Naive thymus-derived CD4-positive, alpha-beta T cell (primary cell): ENCODE results near the gene ARHGAP8. TPM values are rescaled to one million over a fixed set of nuclear protein-coding genes. Genes with fewer than 3 reads are reported as not detected.
"Not testable (repeated sequence)": the region's sequence is repeated elsewhere in the genome, so short reads cannot be mapped to it uniquely, and the experiment has no call there.

Source experiments
- ATAC-seq: fragments of 150-1000 bp; cut with Tn5 transposase; 2 replicates; pipeline ENCODE4 v1.10.0; 2021; ENCODE audit warnings: mild to moderate bottlenecking, moderate library complexity
- CTCF ChIA-PET: fragments of 350-600 bp; sonication (Branson Sonifier 250); formaldehyde crosslinking; loops from one replicate; lab custom pipeline; 2021; ENCODE audit warnings: antibody characterized with exemption; lab: Charles Lee
- POLR2A ChIA-PET: fragments of 350-600 bp; sonication (Branson Sonifier 250); formaldehyde crosslinking; loops from one replicate; lab custom pipeline; 2021; ENCODE audit warnings: antibody characterized with exemption, inconsistent platforms; lab: Charles Lee
- DNase-seq, 9 donors: peaks; one replicate each; pipeline versions ENCODE4 v3.0.0 to v3.0.0-alpha.2; 2020 to 2022; ENCODE audit warnings: mixed read lengths in 1 of 9
- H3K27ac ChIP-seq: one replicate; pipeline ENCODE4 v1.7.0; 2013; ENCODE audit warnings: mild to moderate bottlenecking, low read depth, low read length, moderate library complexity
- H3K27me3 ChIP-seq, 2 donors: one replicate each; pipeline ENCODE4 v1.7.0; 2013; ENCODE audit warnings: low read length in 2 of 2, mild to moderate bottlenecking in 2 of 2, moderate library complexity in 2 of 2; ENCODE audit not compliant: control insufficient read depth in 2 of 2, insufficient read depth in 2 of 2
- H3K36me3 ChIP-seq, 3 experiments: 1 replicate in 2 of 3; 2 replicates in 1 of 3; pipeline ENCODE4 v1.7.0; 2013; ENCODE audit warnings: low read length in 3 of 3, mild to moderate bottlenecking in 3 of 3, moderate library complexity in 1 of 3; ENCODE audit not compliant: insufficient read depth in 3 of 3, control insufficient read depth in 2 of 3
- H3K4me1 ChIP-seq, 2 donors: one replicate each; pipeline ENCODE4 v1.7.0; 2013; ENCODE audit warnings: low read length in 2 of 2, mild to moderate bottlenecking in 2 of 2, moderate library complexity in 1 of 2; ENCODE audit not compliant: control insufficient read depth in 2 of 2, insufficient read depth in 2 of 2
- H3K4me3 ChIP-seq: 2 replicates; pipeline ENCODE4 v1.7.0; 2013; ENCODE audit warnings: mild to moderate bottlenecking, low read length
- H3K9me3 ChIP-seq, 3 experiments: 1 replicate in 2 of 3; 2 replicates in 1 of 3; pipeline ENCODE4 v1.7.0; 2013; ENCODE audit warnings: low read length in 3 of 3; ENCODE audit not compliant: control insufficient read depth in 2 of 3
- H3K27ac Mint-ChIP-seq, 9 donors: one replicate each; pipeline ENCODE4 v1.8.0; 2020 to 2022; ENCODE audit warnings: mixed read lengths in 9 of 9, mild to moderate bottlenecking in 8 of 9, moderate library complexity in 5 of 9, inconsistent platforms in 2 of 9
- H3K27me3 Mint-ChIP-seq, 5 donors: one replicate each; pipeline ENCODE4 v1.8.0; 2021 to 2022; ENCODE audit warnings: mixed read lengths in 5 of 5, mild to moderate bottlenecking in 1 of 5
- H3K36me3 Mint-ChIP-seq, 5 donors: one replicate each; pipeline ENCODE4 v1.8.0; 2020 to 2022; ENCODE audit warnings: mixed read lengths in 5 of 5, mild to moderate bottlenecking in 3 of 5, inconsistent platforms in 1 of 5
- H3K4me1 Mint-ChIP-seq, 7 donors: one replicate each; pipeline ENCODE4 v1.8.0; 2020 to 2022; ENCODE audit warnings: mixed read lengths in 7 of 7, mild to moderate bottlenecking in 3 of 7, inconsistent platforms in 1 of 7
- H3K4me3 Mint-ChIP-seq, 10 donors: one replicate each; pipeline ENCODE4 v1.8.0; 2020 to 2022; ENCODE audit warnings: mild to moderate bottlenecking in 10 of 10, mixed read lengths in 10 of 10, moderate library complexity in 6 of 10, inconsistent platforms in 2 of 10
- H3K9me3 Mint-ChIP-seq, 11 donors: one replicate each; pipeline ENCODE4 v1.8.0; 2020 to 2022; ENCODE audit warnings: mixed read lengths in 11 of 11, mild to moderate bottlenecking in 4 of 11, inconsistent platforms in 1 of 11, moderate library complexity in 1 of 11
- intact Hi-C, 2 donors: fragments of 100-400 bp; cut with micrococcal nuclease; formaldehyde crosslinking; loops; one replicate each; pipeline ENCODE4 v1.15.1; 2023
- polyA plus RNA-seq, 2 donors: library from polyadenylated mRNA; unstranded; fragments of 300-500 nt; fragmentation: Illumina TruSeq; gene quantifications; one replicate each; pipeline ENCODE4 v1.2.3, GENCODE V29; 2021
- total RNA-seq, 6 experiments: library from RNA in 5 of 6; stranded (reverse) in 5 of 6; gene quantifications; 1 replicate in 5 of 6; 2 replicates in 1 of 6; pipeline ENCODE4 v1.2.3 and lab custom pipeline; 2021 to 2026

The ARHGAP8 gene
- total and polyA plus RNA-seq, 7 experiments from 2014 or later, result 0.82 to 2.3 (median 1.5) TPM; not detected in 4

DNA sequence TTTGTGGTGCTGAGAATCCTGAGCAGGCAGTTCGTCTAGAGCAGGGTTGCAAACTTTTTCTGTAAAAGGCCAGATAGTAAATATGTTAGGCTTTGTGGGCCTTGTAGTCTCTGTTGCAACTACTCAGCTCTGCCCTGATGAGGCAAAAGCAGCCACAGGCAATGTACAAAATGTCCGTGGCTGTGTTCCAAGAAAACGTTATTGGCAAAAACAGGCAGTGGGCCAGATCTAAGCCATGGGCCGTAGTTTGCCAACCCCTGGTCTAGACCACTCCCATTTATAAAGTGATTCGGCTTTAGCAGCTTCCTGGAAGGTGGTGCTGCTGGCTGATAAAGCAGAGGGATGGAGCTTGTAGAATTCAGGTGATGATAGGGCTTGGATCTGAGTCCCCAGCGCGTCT, 106.4 kb downstream of the ARHGAP8 start:
- H3K27ac Mint-ChIP-seq, H3K4me3 ChIP-seq, H3K36me3 ChIP-seq, H3K27me3 Mint-ChIP-seq, H3K9me3 ChIP-seq, ATAC-seq, H3K4me1 Mint-ChIP-seq, POLR2A ChIA-PET, DNase-seq, H3K27me3 ChIP-seq, H3K4me3 Mint-ChIP-seq, H3K9me3 Mint-ChIP-seq, intact Hi-C loops, CTCF ChIA-PET, H3K4me1 ChIP-seq, H3K36me3 Mint-ChIP-seq, H3K27ac ChIP-seq: not testable (repeated sequence)

DNA sequence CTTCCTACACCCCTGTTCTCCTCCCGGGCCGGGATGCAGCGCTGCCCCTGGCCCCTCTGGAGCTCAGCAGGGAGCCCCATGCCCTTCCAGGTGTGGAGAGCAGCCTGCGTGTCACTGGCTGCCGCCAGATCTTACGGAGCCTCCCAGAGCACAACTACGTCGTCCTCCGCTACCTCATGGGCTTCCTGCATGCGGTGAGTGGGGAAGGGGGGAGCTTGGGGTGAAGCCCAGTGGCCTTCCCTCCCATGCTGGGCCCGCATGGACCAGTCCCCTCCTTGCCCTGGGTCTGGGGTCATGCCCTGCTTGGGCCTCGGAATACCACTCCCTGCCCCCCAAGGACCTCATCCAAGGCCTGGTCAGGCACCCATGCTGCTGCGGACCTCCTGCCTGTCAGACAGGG, 107.3 kb downstream of the ARHGAP8 start:
- Histone ChIP-seq H3K27me3 (no peaks in the 10 kb centered on the region), H3K27ac (no peak overlapping the region), H3K4me1 (no peaks in the 10 kb centered on the region), H3K9me3 (no peaks in the 10 kb centered on the region), H3K36me3 (no peaks in the 10 kb centered on the region), H3K4me3 (no peak overlapping the region)
- ChIA-PET CTCF (no interaction called here), POLR2A (no interaction called here)
- DNase-seq, result no peak
- H3K27me3 Mint-ChIP-seq, result peaks cover 0 to 6% (median 0%) of the 10 kb centered on the region in 5 donors
- no peaks in the 10 kb centered on the region for H3K36me3 Mint-ChIP-seq
- intact Hi-C loops, result no loop called here
- ATAC-seq, result no peak
- no peak overlapping the region for H3K27ac Mint-ChIP-seq
- H3K4me1 Mint-ChIP-seq, result no peaks in the 10 kb centered on the region
- no peak overlapping the region for H3K4me3 Mint-ChIP-seq
- peaks cover 0 to 1% (median 0%) of the 10 kb centered on the region in 11 donors for H3K9me3 Mint-ChIP-seq

DNA sequence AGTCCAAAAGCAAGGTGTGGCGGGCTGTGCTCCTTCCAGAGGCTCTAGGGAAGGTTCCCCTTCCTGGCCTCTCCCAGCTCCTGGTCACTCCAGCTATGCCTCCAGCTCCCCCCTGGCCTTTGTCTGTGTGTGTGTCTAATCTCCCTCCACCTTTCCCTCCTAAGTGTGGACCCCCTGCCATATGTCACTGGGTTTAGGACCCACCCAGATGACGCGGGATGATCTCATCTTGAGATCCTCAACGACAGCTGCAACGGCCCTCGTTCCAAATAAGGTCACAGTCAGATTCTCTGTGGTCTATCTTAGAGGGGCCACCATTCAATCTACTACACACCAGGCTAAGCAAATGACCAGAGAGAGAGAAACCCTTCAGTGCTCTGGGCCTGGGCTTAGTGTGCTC, 107.9 kb downstream of the ARHGAP8 start:
- DNase-seq (no peak), ATAC-seq (no peak)
- Mint-ChIP-seq H3K27me3 (peaks cover 0 to 6% (median 0%) of the 10 kb centered on the region in 5 donors), H3K27ac (no peak overlapping the region), H3K9me3 (peaks cover 0 to 1% (median 0%) of the 10 kb centered on the region in 11 donors), H3K4me3 (no peak overlapping the region), H3K4me1 (peaks cover 0 to 3% (median 0%) of the 10 kb centered on the region in 7 donors), H3K36me3 (no peaks in the 10 kb centered on the region)
- intact Hi-C loops, result no loop called here
- Histone ChIP-seq H3K27me3 (no peaks in the 10 kb centered on the region), H3K9me3 (no peaks in the 10 kb centered on the region), H3K36me3 (no peaks in the 10 kb centered on the region), H3K4me3 (no peak overlapping the region), H3K4me1 (no peaks in the 10 kb centered on the region), H3K27ac (no peak overlapping the region)
- ChIA-PET POLR2A (no interaction called here), CTCF (no interaction called here)

DNA sequence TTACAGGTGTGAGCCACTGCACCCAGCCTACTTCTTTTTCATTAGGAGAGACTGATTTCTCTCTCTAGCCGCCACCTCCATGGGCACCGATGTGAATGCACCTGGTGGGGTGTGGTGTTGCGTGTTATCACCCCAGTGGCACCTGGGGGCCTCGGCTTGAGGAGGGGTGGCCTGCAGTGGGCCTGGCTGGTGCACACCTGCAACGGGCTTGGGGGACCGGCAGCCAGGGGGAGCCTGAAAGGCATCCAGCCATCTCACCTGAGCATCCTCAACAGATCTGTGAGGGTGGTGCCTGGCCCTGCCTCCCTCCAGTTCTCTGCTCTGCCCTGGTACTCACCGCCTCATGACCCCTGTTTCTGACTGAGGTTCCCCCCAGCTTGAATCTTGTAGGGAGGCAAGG, 108.9 kb downstream of the ARHGAP8 start:
- no peak for ATAC-seq
- H3K4me1 ChIP-seq, result no peaks in the 10 kb centered on the region
- Mint-ChIP-seq H3K4me1 (peaks cover 0 to 3% (median 0%) of the 10 kb centered on the region in 7 donors), H3K4me3 (no peak overlapping the region), H3K27ac (no peak overlapping the region), H3K9me3 (peaks cover 0 to 1% (median 0%) of the 10 kb centered on the region in 11 donors), H3K27me3 (peaks cover 0 to 6% (median 0%) of the 10 kb centered on the region in 5 donors), H3K36me3 (no peaks in the 10 kb centered on the region)
- POLR2A ChIA-PET, result no interaction called here
- no peaks in the 10 kb centered on the region for H3K9me3 ChIP-seq
- DNase-seq, result no peak
- CTCF ChIA-PET, result no interaction called here
- H3K27me3 ChIP-seq, result no peaks in the 10 kb centered on the region
- no peak overlapping the region for H3K27ac ChIP-seq
- H3K4me3 ChIP-seq, result no peak overlapping the region
- intact Hi-C loops, result no loop called here
- no peaks in the 10 kb centered on the region for H3K36me3 ChIP-seq

DNA sequence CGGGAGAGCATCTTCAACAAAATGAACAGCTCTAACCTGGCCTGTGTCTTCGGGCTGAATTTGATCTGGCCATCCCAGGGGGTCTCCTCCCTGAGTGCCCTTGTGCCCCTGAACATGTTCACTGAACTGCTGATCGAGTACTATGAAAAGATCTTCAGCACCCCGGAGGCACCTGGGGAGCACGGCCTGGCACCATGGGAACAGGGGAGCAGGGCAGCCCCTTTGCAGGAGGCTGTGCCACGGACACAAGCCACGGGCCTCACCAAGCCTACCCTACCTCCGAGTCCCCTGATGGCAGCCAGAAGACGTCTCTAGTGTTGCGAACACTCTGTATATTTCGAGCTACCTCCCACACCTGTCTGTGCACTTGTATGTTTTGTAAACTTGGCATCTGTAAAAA, 109.9 kb downstream of the ARHGAP8 start:
- Mint-ChIP-seq H3K27ac (no peak overlapping the region), H3K9me3 (peaks cover 0 to 2% (median 0%) of the 10 kb centered on the region in 11 donors), H3K36me3 (no peaks in the 10 kb centered on the region), H3K4me3 (no peak overlapping the region), H3K27me3 (peaks cover 0 to 9% (median 2%) of the 10 kb centered on the region in 5 donors), H3K4me1 (peaks cover 0 to 3% (median 0%) of the 10 kb centered on the region in 7 donors)
- Histone ChIP-seq H3K9me3 (no peaks in the 10 kb centered on the region), H3K27ac (no peak overlapping the region), H3K4me1 (no peaks in the 10 kb centered on the region), H3K36me3 (no peaks in the 10 kb centered on the region), H3K4me3 (no peak overlapping the region), H3K27me3 (no peaks in the 10 kb centered on the region)
- ChIA-PET POLR2A (no interaction called here), CTCF (no interaction called here)
- DNase-seq, result no peak
- intact Hi-C loops, result no loop called here
- ATAC-seq, result no peak

DNA sequence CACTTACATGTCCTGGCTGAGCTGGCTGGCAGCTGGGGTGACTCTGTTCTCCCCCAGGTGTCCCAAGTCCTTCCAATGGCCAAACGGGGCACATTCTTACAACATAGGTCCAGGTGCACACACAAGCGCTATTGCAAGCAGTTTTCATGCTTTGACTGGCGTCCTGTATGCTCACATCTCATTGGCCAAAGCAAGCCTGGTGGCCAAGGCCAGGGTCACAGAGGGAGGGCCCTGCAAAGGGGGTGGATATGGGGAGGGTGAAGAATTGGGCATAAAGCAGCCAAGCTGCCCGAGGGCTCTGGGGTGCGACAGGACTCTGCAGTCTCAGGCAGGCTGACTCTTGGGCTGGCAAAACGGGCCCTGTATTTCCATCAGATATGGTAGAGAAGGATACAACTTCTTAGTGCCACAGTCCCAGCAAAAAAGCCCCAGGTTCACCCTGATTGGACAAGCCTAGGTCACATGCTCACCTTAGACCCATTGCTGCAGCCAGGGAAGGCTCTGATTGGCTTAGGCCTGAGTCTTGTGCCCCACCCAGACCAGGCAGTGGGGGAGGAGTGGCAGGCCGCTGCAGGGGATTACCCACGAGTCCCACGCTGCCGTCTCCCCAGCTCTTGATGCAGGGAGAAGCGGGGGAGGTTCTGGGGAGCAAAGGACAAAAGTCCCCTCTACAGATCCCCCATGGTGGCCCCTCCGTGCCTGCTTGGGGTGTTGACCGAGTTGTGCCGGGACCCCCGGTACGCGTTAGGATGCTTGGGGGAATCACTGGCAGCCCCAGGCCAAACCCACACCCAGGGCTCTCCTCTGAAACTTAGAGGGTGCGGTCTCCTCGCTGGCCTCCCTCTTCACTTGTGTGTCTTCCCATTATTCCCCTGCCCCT, 110.8 kb downstream of the ARHGAP8 start:
- H3K4me1 Mint-ChIP-seq, result peaks cover 0 to 3% (median 0%) of the 10 kb centered on the region in 7 donors
- Histone ChIP-seq H3K27me3 (no peaks in the 10 kb centered on the region), H3K4me1 (no peaks in the 10 kb centered on the region), H3K27ac (no peak overlapping the region), H3K4me3 (no peak overlapping the region), H3K36me3 (no peaks in the 10 kb centered on the region), H3K9me3 (no peaks in the 10 kb centered on the region)
- peaks cover 0 to 2% (median 0%) of the 10 kb centered on the region in 11 donors for H3K9me3 Mint-ChIP-seq
- ATAC-seq (no peak), DNase-seq (no peak)
- POLR2A ChIA-PET, result no interaction called here
- H3K27me3 Mint-ChIP-seq, result peaks cover 0 to 10% (median 4%) of the 10 kb centered on the region in 5 donors
- CTCF ChIA-PET, result no interaction called here
- H3K27ac Mint-ChIP-seq, result peak overlapping the region in 1 of 9 donors; percentile 51
- no peaks in the 10 kb centered on the region for H3K36me3 Mint-ChIP-seq
- no peak overlapping the region for H3K4me3 Mint-ChIP-seq
- intact Hi-C loops, result no loop called here
